ENCODE measurements around the gene KCTD17.

- no peak for TF ChIP-seq GATA2 (IDR thresholded peaks at IDR 0.05; ENCODE audit: low read depth, low read length)
- TF ChIP-seq GATA3 (IDR thresholded peaks at IDR 0.05; ENCODE audit: low read depth, low read length), result no peak
Measured at GRCh38 chr22:37025500-37026070, 26.0 kb upstream of the KCTD17 start.

Measured in SH-SY5Y (cell line).